ENCODE data around the gene OPCML.

The OPCML gene

DNA sequence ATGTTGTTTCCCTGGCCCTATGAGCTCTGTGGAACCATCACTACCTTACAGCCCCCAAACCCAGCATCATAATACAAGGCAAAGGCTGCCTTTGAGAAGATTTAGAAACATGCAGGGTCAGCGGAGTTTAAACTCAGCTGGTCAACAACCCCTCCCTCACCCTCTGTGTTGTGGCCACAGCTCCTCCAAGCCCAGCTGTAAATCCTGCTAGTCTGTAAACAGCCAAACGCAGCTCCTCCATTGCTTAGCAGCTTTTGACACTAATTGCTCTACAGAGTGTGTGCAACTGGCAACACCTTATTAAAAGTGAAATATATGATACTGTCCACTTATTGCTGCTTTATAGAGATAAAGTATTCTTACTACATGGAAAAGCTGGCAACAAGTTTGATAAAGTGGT is 29.1 kb downstream of the OPCML start:
- DNase-seq (ENCODE audit: low read depth) = no peak

GRCh38 chr11:133501643-133502539 is 30.4 kb downstream of the OPCML start:
- DNase-seq (ENCODE audit: low read depth) = no peak

DNA sequence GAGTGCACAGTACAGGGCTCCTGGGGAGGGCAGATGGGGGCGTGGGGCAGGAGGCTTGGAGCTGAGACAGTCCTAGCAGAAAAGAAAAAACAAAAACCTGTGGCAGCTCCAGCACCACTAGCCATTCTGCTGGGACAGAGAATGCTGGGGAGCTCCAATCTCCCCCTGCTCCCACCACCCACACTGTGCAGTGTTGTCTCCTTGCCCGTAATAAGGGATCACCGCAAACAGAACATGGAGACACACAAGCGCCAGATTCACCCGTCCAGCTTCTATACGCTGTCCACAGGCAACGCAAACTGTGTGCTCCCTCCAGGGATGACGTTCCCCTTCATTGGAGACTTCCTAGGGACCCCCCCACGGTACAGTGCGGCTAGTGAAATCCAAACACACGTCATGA is 31.4 kb downstream of the OPCML start:
- no peak for DNase-seq (ENCODE audit: low read depth)

- no peak for DNase-seq (ENCODE audit: low read depth)
Observed at GRCh38 chr11:133500435-133500834, 31.9 kb downstream of the OPCML start.

DNA sequence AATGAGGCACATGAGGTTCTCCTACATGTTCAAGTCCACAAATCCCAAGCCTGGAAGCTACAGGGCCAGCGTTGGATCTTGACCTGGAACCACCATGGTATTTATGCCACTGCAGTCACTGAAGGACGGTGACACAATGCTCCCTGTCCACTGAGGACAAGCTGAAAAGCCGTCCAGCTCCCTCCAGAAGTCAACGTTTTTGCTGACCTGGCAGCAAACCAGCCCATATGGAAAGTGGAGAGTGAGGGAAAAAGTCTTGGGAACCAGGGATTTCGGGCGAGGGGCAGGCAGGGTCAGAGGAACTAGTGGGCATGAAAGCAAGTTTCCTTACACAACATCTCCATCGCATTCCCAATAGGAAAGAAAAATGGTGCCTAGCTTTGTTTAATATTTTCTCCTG is 33.3 kb downstream of the OPCML start:
- no peak for DNase-seq (ENCODE audit: low read depth)

DNA sequence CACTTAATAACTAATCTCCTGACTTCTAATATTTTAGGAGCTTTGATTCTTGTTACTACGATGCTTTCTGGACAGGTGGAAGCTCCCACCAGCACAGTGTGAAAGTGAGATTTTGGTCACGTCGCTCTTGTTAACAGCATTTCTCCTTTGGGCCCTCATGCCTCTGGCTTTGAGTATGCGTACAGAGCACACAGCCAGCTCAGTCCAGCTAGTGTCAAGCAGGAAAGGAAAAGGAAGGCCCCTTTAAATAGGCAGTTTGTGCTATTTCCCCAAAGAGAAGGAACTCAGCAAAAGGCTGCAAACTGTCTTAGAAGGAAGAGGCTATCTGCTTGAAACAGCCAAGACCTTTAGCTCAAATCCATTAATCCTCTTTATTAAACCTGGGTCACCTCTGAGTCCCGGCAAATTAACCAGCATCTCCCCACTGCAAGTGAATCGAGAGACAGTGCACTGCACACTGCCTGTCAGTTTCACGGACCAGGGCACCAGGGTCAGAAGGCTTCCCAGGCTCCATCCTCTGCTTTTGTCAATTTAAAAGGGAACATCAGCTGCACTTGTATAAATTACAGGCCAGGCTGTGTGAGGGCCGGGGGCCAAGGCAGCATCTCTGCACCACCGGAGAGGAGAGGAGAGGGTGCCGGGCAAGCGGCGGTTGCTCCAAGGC is 34.7 kb downstream of the OPCML start:
- DNase-seq (ENCODE audit: low read depth) = no peak

DNA sequence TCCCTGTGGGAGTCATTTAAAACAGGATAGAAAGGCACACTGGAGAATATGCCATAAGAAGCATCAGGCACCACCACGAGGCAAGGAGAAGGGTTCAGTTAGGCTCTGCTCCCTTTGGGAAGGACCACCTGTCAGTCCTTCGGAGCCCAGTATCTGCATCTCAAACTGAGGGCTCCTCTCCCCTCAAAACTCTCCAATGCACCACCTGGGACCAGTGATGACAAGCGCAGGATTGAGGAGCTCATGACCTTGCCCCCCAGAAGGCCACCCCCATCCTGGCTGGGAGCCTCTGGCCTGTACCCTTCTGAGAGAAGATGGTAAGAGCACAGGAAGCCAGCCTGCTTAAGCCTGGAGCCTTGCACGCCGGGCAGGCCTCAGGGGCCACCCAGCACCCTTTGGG is 39.4 kb downstream of the OPCML start:
- DNase-seq (ENCODE audit: low read depth) = no peak

DNA sequence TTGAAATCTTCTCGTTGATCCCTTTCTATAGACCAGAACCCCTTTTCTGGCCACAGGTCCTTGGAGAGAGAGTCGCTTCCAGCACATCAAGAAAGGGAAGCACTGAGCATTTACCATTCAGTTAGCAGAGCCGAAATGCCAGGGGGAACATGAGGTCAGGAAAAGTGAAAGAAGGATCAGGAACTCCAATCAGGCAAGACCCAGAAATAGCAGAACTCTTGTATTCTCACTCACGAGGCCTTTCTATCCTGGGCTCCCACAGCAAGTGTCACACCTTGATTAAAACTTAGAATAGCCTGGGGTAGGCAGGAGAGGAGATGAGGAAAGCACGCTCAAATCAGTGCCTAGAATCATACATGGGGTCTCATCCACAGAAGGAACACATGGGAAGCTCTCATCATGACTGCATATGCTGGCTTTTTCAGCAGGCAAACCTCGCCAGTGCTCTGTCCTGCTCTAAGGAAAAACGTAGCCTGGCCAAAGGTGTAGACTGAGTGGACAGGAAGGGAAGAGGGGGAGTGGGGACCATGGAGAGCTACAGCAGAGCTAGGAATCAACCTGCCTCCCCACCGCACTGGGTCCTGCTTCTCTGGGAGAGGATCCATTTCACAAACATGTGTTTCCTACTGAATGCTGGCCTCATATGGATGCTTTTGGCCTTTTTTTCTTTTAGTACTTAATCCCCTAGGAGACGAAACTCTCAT is 40.5 kb downstream of the OPCML start:
- DNase-seq (ENCODE audit: low read depth) = no peak

DNA sequence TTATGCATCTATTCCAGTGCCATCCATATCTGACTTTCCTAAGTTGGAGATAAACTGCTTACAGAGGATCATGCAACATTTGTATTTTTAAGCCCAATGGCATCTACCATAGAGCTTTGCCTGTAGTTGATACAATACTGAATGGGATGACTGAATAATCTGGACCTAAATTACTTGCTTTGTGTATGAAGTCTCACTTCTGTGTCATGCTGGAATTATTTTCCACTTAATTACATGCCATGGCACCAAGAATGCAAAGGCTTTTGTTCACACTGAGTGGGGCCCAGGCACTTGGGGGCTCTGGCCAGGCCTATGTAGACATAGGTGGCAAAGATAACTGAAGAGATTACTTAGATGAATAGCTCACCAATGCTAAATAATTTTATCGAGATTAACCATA is 51.6 kb downstream of the OPCML start:
- no peak for DNase-seq (ENCODE audit: low read depth)

DNA sequence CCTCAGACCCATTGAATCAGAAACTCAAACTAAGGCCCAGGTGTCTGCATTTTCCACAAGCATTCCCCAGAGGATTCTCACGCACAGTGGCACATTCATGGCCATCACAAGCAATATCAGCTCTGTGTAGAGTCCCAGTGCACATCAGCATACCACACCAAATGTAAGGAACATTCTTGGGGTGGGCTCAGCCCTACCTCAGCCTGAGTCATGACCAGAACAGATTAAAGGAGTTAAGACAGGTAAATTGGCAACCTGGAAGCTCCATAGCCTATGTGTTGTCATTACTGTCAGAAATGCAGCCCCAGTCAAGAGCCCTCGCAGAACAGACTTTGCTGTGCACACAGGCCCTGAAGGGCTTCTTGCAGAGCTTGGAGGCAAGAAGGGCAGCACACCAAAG is 53.1 kb downstream of the OPCML start:
- no peak for DNase-seq (ENCODE audit: low read depth)

- DNase-seq (ENCODE audit: low read depth) = no peak
Observed at GRCh38 chr11:133477251-133477625, 55.1 kb downstream of the OPCML start.

DNA sequence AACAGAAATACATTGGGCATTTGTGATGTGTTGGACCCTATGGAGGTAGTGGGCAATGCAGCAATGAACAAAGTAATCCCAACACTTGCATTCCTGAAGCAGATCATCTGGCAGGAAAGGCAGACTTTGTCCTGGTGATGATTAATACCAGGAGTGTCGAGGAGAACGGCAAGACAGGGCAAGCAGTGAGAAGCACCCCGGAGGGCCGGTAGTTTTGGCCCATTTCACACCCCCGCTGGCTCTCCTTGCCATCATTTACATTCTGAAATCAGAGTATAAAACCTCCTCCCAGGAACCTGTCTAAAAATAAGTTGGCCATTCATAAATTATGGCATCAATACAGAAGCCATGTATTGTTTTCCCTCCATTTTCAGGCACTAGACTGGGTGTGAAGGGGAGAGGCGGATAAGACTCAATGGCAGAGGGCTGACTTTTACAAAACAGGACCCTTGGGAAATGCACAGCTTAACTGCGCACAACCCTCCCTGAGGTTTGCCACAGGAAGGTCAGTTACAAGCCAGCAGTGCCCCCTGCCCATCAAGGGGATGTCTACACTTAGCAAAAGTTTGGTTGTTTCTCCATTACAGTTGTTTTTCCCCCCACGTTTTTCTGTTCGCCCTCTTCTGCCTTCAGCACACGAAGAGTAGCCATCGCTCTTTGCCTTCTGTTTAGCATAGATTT is 55.6 kb downstream of the OPCML start:
- DNase-seq (ENCODE audit: low read depth) = no peak

- DNase-seq (ENCODE audit: low read depth) = no peak
Observed at GRCh38 chr11:133474461-133474860, 57.8 kb downstream of the OPCML start.

DNA sequence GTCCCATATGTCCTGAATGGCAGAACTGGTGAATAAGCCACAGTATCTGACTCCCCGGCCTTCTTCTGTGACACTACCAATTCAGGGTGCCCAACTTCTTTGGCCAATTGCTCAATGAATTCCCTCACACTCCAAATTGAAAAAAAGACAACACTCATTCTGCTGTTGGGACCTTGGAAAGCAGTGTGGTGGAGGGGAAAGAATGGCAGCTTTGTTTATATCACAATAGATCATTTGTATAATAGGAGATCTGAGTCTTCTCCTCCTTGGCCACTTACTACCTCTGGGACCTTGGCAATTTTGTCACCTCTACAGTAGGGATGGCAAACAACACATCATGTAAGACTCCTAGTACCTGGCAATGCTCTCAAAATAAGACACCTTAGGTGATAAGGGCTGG is 64.6 kb downstream of the OPCML start:
- DNase-seq (ENCODE audit: low read depth) = no peak

- DNase-seq (ENCODE audit: low read depth) = no peak
Observed at GRCh38 chr11:133443206-133443747, 89.0 kb downstream of the OPCML start.

DNA sequence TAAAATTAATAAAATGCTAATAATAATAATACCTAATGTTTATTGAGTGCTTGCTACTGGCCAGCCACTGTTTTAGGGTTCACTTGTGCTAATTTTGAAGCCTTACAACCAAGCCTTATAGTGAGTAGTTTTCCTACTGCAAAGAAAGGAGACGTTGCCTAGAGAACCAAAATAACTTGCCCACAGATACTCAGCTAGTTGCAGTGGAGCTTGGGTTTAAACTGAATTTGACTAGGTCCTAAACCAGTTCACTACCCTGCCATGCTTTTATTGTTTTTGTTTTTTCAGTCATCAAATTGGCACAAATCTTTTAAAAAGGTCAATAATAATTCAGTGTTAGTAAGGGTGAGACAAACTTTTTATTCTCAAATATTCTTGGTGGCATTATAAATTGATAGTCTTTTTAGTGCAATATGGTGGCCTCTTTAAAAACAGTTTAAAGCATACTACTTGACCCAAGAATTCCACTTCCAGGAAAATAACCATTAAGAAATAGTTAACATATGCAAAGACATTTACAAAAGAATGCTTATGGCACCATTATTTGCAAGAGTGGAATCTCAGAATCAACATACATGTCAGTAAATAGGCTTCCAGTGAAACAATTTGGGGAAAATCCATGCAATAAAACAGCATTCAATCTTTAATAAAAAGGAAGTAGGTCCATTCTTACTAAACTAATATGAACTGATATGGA is 90.2 kb downstream of the OPCML start:
- no peak for DNase-seq (ENCODE audit: low read depth)

GRCh38 chr11:133425992-133426391 is 106.3 kb downstream of the OPCML start:
- DNase-seq (ENCODE audit: low read depth) = no peak

- no peak for DNase-seq (ENCODE audit: low read depth)
Observed at GRCh38 chr11:133425245-133425644, 107.1 kb downstream of the OPCML start.

DNA sequence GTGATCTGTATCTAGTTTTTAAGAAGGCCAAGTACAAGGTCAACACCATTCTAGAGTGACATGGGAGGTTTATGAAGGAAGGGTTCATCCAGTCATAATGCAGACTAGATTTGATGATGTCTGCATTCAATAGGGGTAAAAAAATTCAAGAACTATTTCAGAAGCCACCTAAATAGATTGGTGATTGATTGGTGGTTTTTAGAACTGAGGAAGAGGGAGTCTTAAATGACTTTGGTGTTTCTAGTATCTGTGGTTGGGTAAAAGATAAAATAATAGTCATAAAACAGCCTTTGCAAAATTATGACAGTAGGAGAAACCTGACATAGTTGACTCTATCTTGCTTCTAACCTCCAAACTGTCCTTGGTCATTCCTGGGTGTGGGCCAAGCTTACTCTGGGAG is 114.1 kb downstream of the OPCML start:
- DNase-seq (ENCODE audit: low read depth) = no peak

DNA sequence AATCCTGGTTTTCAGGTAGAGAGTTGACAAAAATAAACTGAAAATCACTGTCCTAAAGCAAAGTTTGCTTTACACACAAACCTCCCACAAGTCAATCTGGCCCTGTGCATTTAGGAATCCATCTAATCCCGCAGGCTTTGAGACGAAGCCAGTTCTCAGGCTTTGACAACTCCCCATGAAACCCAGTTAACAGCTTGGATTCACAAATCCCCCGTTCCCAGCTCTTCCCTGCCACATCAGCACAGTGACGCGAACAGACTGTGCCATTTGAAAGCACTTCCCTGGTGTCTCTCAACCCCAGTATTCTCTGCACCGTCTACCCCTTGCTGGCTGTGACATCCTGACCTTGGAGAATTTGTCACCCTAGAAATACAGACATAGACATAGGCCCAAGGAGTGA is 117.8 kb downstream of the OPCML start:
- DNase-seq (ENCODE audit: low read depth) = no peak

DNA sequence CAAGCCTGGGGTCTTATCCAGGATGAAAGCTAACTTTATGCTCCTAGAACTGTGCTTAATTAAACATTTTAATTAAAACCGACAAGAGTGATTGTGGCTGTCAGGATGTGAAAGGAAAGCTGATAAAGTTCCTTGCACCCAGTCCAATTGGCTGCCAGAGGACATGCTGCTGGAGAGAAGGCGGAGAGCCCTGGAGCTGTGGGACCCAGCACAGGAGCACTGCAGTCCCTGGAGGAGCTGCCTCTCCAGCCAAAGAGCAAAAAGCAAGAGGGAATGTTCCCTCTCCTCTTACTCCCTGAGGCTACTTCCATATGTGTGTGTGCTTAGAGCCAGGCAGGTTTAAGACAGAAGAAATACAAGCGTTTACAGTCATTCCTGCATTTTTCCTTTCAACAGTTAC is 118.6 kb downstream of the OPCML start:
- DNase-seq (ENCODE audit: low read depth) = no peak

DNA sequence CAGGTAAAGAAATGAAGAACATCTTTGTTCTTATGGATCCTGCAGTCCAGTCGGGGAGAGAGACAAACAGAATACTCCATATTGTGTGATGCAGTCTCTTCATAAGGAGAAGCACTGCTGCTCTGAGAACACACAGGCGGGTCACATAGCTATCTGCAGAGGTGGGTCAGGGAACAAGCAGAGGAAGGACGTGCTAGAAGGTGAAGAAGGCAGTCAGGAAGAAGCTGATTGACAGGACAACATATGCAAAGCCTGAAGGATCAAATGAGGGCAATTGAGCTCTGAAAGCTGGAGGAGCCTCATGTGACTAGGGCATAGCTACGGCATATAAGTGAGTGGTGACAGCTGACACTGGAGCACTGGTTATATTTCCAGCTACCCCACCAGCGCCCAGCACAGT is 122.5 kb downstream of the OPCML start:
- DNase-seq (ENCODE audit: low read depth) = no peak
